OCI-LY7 (cell line): ENCODE measurements around the gene VEGFA. TPM values are rescaled to one million over a fixed set of nuclear protein-coding genes. Genes with fewer than 3 reads are reported as not detected.

Experiments used
- BruUV-seq: library from RNA; stranded (reverse); fragments of 400-500 nt; replicated peaks from 2 replicates; lab custom pipeline; 2021; lab: Mats Ljungman, UMichigan
- CTCF ChIA-PET: fragments of 300-600 bp; sonication (Branson Sonifier 250); formaldehyde crosslinking; loops from one replicate; lab custom pipeline; 2022; ENCODE audit warnings: antibody characterized with exemption; ENCODE audit not compliant: unreplicated experiment; lab: Charles Lee
- POLR2A ChIA-PET: fragments of 300-600 bp; sonication (Branson Sonifier 250); formaldehyde crosslinking; loops from one replicate; lab custom pipeline; 2022; ENCODE audit warnings: antibody characterized with exemption; lab: Charles Lee
- DNase-seq: peaks from one replicate; pipeline ENCODE4 v3.0.0-alpha.2; 2015; ENCODE audit warnings: low spot score
- H2AFZ ChIP-seq: fragments of 200-600 bp; sonication (generic), shearing (Covaris generic); 2 replicates; pipeline ENCODE4 v1.6.1; 2014; ENCODE audit warnings: mild to moderate bottlenecking, antibody characterized with exemption, low read length, moderate library complexity
- H3K27ac ChIP-seq: fragments of 200-600 bp; sonication (generic); 2 replicates; pipeline ENCODE4 v1.5.1; 2014; ENCODE audit warnings: mixed run types, low read depth, mild to moderate bottlenecking, moderate library complexity, low read length, inconsistent platforms; ENCODE audit not compliant: poor library complexity, severe bottlenecking
- H3K36me3 ChIP-seq: fragments of 200-600 bp; sonication (generic); 2 replicates; pipeline ENCODE4 v1.6.1; 2014; ENCODE audit warnings: mild to moderate bottlenecking, antibody characterized with exemption, low read length, moderate library complexity, mixed read lengths; ENCODE audit not compliant: insufficient read depth
- H3K4me1 ChIP-seq: fragments of 200-600 bp; sonication (generic); 2 replicates; pipeline ENCODE4 v1.5.1; 2014; ENCODE audit warnings: mild to moderate bottlenecking, low read length; ENCODE audit not compliant: insufficient read depth, poor library complexity, severe bottlenecking
- H3K4me2 ChIP-seq: fragments of 200-600 bp; sonication (generic); 2 replicates; pipeline ENCODE4 v1.6.1; 2014; ENCODE audit warnings: mild to moderate bottlenecking, low read length
- H3K4me3 ChIP-seq: fragments of 200-600 bp; sonication (generic); 2 replicates; pipeline ENCODE4 v1.5.1; 2014; ENCODE audit warnings: mild to moderate bottlenecking, low read depth, low read length; ENCODE audit not compliant: poor library complexity, severe bottlenecking
- H3K79me2 ChIP-seq: fragments of 200-600 bp; sonication (generic); 2 replicates; pipeline ENCODE4 v1.6.1; 2016; ENCODE audit warnings: low read depth, mild to moderate bottlenecking, low read length, moderate library complexity, mixed read lengths; ENCODE audit not compliant: insufficient read depth
- H3K9me2 ChIP-seq: fragments of 200-600 bp; sonication (generic); 2 replicates; pipeline ENCODE4 v1.6.1; 2016; ENCODE audit warnings: mild to moderate bottlenecking, low read length, mixed read lengths; ENCODE audit not compliant: insufficient read depth
- H3K9me3 ChIP-seq: fragments of 200-600 bp; sonication (generic); 2 replicates; pipeline ENCODE4 v1.6.1; 2014; ENCODE audit warnings: mild to moderate bottlenecking, mixed run types, low read length, mixed read lengths
- H4K20me1 ChIP-seq: fragments of 200-600 bp; sonication (generic); 2 replicates; pipeline ENCODE4 v1.6.1; 2014; ENCODE audit warnings: mild to moderate bottlenecking, antibody characterized with exemption, low read length, moderate library complexity, mixed read lengths; ENCODE audit not compliant: insufficient read depth
- EZH2phosphoT487 ChIP-seq: fragments of 200-600 bp; sonication (generic); IDR thresholded peaks from 2 replicates; pipeline ENCODE4 v1.6.1; 2018; ENCODE audit warnings: low read depth, borderline replicate concordance, mild to moderate bottlenecking, mixed run types, antibody characterized with exemption, low read length, moderate library complexity, mixed read lengths
- intact Hi-C: fragments of 100-400 bp; cut with micrococcal nuclease; formaldehyde crosslinking; loops from one replicate; pipeline ENCODE4 v1.10.0; 2022; ENCODE audit not compliant: unreplicated experiment
- total RNA-seq, 2 experiments: library from RNA; depleted of rRNA in 1 of 2; stranded (reverse); fragments of >200 nt in 1 of 2; shearing (Covaris generic) in 1 of 2; gene quantifications; 2 replicates each; pipeline ENCODE4 v1.2.3, GENCODE V29; 2014 to 2022
- TF ChIP-seq, protein P1 (sequence below): fragments of 200-600 bp; sonication (generic); conservative IDR thresholded peaks from 2 replicates; pipeline ENCODE4 v1.5.1; 2014; ENCODE audit warnings: mild to moderate bottlenecking, antibody characterized with exemption, low read length, moderate library complexity, mixed read lengths

The VEGFA gene
- total RNA-seq, 2 experiments from 2014 or later = 59.7 to 88.5 TPM

DNA sequence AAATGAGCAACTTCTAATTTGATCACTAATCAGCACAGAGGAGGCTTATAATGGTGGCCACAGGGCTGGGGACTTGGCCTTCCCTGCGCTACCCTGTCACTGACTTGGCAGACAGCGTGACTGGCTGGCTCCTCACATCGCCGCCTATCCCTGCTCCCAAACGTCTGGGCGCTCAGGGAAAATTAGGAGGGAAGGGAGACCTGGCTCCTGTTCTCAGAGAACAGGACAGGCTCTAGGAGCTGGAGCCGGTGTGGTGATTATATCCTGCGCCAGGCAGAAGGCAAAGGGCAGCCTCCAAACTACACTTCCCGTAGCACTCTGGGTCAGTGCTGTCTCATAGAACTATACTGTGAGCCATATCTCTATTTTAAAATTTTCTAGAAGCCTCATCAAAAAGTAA lies 53.4 kb downstream of the VEGFA start:
- no TSS peak for BruUV-seq

DNA sequence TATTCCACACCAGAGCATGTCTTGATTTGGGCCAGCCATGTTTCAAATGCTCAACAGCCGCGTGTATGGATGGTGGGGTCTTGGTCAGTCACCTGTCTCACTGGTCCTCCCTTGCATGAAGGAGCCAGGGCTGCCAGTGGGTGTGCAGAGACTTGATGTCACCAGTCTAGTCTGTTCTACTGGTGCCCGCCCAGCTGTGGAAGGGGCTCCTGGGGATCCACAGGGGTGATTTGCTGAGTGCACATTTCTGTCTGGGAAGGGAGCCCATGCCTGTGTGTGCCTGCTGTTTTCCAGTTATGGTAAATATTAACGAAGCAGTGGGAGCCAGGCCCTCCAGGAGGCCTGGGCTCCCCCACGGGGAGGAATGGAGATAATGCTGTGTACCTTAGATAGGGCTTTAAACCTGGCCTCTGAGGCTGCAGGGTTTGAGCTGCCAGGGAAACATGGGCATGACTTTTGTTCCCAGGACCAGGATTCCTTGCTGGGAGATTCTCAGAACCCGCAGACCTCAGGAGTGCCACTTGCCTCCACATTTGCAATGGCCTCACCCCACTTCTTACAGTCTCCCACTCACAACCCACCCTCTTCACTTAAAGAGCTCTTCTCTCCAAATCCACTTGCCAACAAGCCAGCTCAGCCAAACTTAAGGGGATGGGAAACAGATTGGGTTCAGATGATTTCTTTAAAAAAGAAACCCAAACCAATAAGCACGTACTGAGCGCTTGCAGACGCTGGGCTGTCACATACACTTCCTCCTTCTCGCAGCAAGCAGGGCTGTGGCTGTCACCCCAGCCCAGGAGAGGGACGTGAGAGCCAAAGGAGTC lies 54.1 kb downstream of the VEGFA start:
- Histone ChIP-seq H3K36me3 (no peaks in the 10 kb centered on the region), H2AFZ (peak overlapping the region; percentile 74), H3K79me2 (no peaks in the 10 kb centered on the region), H3K9me3 (no peaks in the 10 kb centered on the region), H3K4me2 (peak overlapping the region; percentile 27; the same call in 1 of the 2 replicates), H3K4me1 (no peaks in the 10 kb centered on the region), H4K20me1 (no peaks in the 10 kb centered on the region), H3K27ac (no peak overlapping the region), H3K4me3 (no peak overlapping the region), H3K9me2 (no peaks in the 10 kb centered on the region)
- ChIA-PET CTCF (no interaction called here), POLR2A (interaction anchor here (1.6 kb wide), 1 partner anchor 23 kb away, joined by 4 read pairs; no protein-coding TSS in a partner anchor)
- DNase-seq = peak; percentile 27
- intact Hi-C loops = no loop called here
- TF ChIP-seq, protein P1, sequence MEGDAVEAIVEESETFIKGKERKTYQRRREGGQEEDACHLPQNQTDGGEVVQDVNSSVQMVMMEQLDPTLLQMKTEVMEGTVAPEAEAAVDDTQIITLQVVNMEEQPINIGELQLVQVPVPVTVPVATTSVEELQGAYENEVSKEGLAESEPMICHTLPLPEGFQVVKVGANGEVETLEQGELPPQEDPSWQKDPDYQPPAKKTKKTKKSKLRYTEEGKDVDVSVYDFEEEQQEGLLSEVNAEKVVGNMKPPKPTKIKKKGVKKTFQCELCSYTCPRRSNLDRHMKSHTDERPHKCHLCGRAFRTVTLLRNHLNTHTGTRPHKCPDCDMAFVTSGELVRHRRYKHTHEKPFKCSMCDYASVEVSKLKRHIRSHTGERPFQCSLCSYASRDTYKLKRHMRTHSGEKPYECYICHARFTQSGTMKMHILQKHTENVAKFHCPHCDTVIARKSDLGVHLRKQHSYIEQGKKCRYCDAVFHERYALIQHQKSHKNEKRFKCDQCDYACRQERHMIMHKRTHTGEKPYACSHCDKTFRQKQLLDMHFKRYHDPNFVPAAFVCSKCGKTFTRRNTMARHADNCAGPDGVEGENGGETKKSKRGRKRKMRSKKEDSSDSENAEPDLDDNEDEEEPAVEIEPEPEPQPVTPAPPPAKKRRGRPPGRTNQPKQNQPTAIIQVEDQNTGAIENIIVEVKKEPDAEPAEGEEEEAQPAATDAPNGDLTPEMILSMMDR = no peak
- no peak for TF ChIP-seq EZH2phosphoT487
- BruUV-seq = no TSS peak

More for the DNA sequence above, 53.4 kb downstream of the VEGFA start:
- Histone ChIP-seq H3K27ac (no peak overlapping the region), H2AFZ (no peak overlapping the region), H3K9me3 (no peaks in the 10 kb centered on the region), H3K4me1 (no peaks in the 10 kb centered on the region), H3K4me3 (no peak overlapping the region), H3K4me2 (no peak overlapping the region), H3K9me2 (no peaks in the 10 kb centered on the region), H3K36me3 (no peaks in the 10 kb centered on the region), H4K20me1 (no peaks in the 10 kb centered on the region), H3K79me2 (no peaks in the 10 kb centered on the region)
- no peak for TF ChIP-seq EZH2phosphoT487
- TF ChIP-seq, protein P1 = no peak
- ChIA-PET CTCF (no interaction called here), POLR2A (no interaction called here)
- no peak for DNase-seq
- intact Hi-C loops = no loop called here

DNA sequence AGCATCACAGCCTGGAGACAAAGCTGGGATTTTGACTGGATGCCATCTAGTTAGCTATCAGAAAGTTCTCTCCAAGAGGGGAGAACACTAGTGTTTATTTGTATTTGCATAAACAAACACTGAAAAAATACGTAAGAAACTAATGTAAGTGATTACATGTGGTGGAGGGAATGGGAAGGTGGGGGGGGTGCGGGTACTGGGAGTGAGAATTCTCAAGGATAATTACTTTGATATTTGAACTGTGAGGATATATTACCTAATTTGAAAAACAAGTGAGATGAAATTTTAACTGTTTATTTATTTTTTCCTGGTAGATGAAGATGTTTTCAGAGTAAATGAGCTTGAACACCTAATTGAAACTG lies 54.7 kb downstream of the VEGFA start:
- no peaks in the 10 kb centered on the region for H3K36me3 ChIP-seq
- peak overlapping the region; percentile 27; the same call in 1 of the 2 replicates for H3K4me2 ChIP-seq
- no peak overlapping the region for H3K27ac ChIP-seq
- no peaks in the 10 kb centered on the region for H3K79me2 ChIP-seq
- no peaks in the 10 kb centered on the region for H4K20me1 ChIP-seq
- BruUV-seq = no TSS peak
- no peaks in the 10 kb centered on the region for H3K4me1 ChIP-seq
- no peak for DNase-seq
- ChIA-PET CTCF (no interaction called here), POLR2A (interaction anchor here (0.7 to 1.6 kb wide), 2 partner anchors 22 to 76 kb away, joined by 3 to 4 read pairs; no protein-coding TSS in a partner anchor)
- intact Hi-C loops = no loop called here
- H3K4me3 ChIP-seq = no peak overlapping the region
- no peaks in the 10 kb centered on the region for H3K9me2 ChIP-seq
- H2AFZ ChIP-seq = peak overlapping the region; percentile 74
- TF ChIP-seq EZH2phosphoT487 = no peak
- TF ChIP-seq, protein P1 = no peak
- no peaks in the 10 kb centered on the region for H3K9me3 ChIP-seq
